ENCODE measurements around the gene ANO7. TPM values are rescaled to one million over a fixed set of nuclear protein-coding genes. Genes with fewer than 3 reads are reported as not detected.

The ANO7 gene
- total and polyA plus RNA-seq, 2 of the 13 experiments (the other 11 are each of a cell fraction or from before 2014, with no cell fraction given) = 4.1 to 4.9 TPM

GRCh38 chr2:241223211-241224017 lies 34.9 kb downstream of the ANO7 start (continued):
- no peak for TF ChIP-seq ZNF883 (CRISPR knock-in tag; IDR thresholded peaks at IDR 0.05; ENCODE audit: not compliant biosample characterization)
- TF ChIP-seq PAX8 (CRISPR knock-in tag; IDR thresholded peaks at IDR 0.05; ENCODE audit: borderline replicate concordance) = peak; percentile 19; the same call in 1 of the 2 replicates
- TF ChIP-seq IRF2 (CRISPR knock-in tag; IDR thresholded peaks at IDR 0.05) = no peak
- no peak for TF ChIP-seq HOXA7 (CRISPR knock-in tag; IDR thresholded peaks at IDR 0.05)
- TF ChIP-seq THYN1 (CRISPR knock-in tag; IDR thresholded peaks at IDR 0.05; ENCODE audit: borderline replicate concordance, low read depth) = no peak
- TF ChIP-seq ZNF569 (CRISPR knock-in tag; IDR thresholded peaks at IDR 0.05; ENCODE audit: borderline replicate concordance) = no peak
- no peak for TF ChIP-seq ZNF564 (CRISPR knock-in tag; IDR thresholded peaks at IDR 0.05)
- no peak for TF ChIP-seq TSC22D2 (CRISPR knock-in tag; IDR thresholded peaks at IDR 0.05; ENCODE audit: borderline replicate concordance)
- TF ChIP-seq ZNF570 (CRISPR knock-in tag; IDR thresholded peaks at IDR 0.05; ENCODE audit: borderline replicate concordance) = no peak
- TF ChIP-seq KDM5B (CRISPR knock-in tag; IDR thresholded peaks at IDR 0.05; ENCODE audit: borderline replicate concordance) = 0 out of 2 replicates have a peak, but pooled peaks have one; percentile 22
- TF ChIP-seq, protein P1, sequence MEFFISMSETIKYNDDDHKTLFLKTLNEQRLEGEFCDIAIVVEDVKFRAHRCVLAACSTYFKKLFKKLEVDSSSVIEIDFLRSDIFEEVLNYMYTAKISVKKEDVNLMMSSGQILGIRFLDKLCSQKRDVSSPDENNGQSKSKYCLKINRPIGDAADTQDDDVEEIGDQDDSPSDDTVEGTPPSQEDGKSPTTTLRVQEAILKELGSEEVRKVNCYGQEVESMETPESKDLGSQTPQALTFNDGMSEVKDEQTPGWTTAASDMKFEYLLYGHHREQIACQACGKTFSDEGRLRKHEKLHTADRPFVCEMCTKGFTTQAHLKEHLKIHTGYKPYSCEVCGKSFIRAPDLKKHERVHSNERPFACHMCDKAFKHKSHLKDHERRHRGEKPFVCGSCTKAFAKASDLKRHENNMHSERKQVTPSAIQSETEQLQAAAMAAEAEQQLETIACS (CRISPR knock-in tag; IDR thresholded peaks at IDR 0.05) = no peak
- TF ChIP-seq SMYD3 (CRISPR knock-in tag; IDR thresholded peaks at IDR 0.05) = no peak
- no peak for TF ChIP-seq ZFP82 (CRISPR knock-in tag; IDR thresholded peaks at IDR 0.05; ENCODE audit: borderline replicate concordance)
- no peak for TF ChIP-seq BRCA1 (CRISPR knock-in tag; IDR thresholded peaks at IDR 0.05)
- TF ChIP-seq JDP2 (CRISPR knock-in tag; IDR thresholded peaks at IDR 0.05; ENCODE audit: borderline replicate concordance) = no peak
- TF ChIP-seq SKI (IDR thresholded peaks at IDR 0.05; ENCODE audit: partially characterized antibody) = no peak
- no peak for TF ChIP-seq ATF3 (CRISPR knock-in tag; IDR thresholded peaks at IDR 0.05)
- TF ChIP-seq, protein P2, sequence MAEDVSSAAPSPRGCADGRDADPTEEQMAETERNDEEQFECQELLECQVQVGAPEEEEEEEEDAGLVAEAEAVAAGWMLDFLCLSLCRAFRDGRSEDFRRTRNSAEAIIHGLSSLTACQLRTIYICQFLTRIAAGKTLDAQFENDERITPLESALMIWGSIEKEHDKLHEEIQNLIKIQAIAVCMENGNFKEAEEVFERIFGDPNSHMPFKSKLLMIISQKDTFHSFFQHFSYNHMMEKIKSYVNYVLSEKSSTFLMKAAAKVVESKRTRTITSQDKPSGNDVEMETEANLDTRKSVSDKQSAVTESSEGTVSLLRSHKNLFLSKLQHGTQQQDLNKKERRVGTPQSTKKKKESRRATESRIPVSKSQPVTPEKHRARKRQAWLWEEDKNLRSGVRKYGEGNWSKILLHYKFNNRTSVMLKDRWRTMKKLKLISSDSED (CRISPR knock-in tag; IDR thresholded peaks at IDR 0.05) = no peak
- no peak for TF ChIP-seq POGZ (CRISPR knock-in tag; IDR thresholded peaks at IDR 0.05)
- no peak for TF ChIP-seq XBP1 (CRISPR knock-in tag; IDR thresholded peaks at IDR 0.05)
- no peak for TF ChIP-seq ZNF839 (CRISPR knock-in tag; IDR thresholded peaks at IDR 0.05; ENCODE audit: borderline replicate concordance)
- no peak for TF ChIP-seq TCF7L2 (IDR thresholded peaks at IDR 0.05; ENCODE audit: low read depth, low read length)
- 0 out of 2 replicates have a peak, but pooled peaks have one; percentile 2 for TF ChIP-seq STAG1 (CRISPR knock-in tag; IDR thresholded peaks at IDR 0.05)
- TF ChIP-seq MZF1 (CRISPR knock-in tag; IDR thresholded peaks at IDR 0.05; ENCODE audit: borderline replicate concordance) = no peak
- TF ChIP-seq, protein P3, sequence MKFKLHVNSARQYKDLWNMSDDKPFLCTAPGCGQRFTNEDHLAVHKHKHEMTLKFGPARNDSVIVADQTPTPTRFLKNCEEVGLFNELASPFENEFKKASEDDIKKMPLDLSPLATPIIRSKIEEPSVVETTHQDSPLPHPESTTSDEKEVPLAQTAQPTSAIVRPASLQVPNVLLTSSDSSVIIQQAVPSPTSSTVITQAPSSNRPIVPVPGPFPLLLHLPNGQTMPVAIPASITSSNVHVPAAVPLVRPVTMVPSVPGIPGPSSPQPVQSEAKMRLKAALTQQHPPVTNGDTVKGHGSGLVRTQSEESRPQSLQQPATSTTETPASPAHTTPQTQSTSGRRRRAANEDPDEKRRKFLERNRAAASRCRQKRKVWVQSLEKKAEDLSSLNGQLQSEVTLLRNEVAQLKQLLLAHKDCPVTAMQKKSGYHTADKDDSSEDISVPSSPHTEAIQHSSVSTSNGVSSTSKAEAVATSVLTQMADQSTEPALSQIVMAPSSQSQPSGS (CRISPR knock-in tag; IDR thresholded peaks at IDR 0.05) = 0 out of 2 replicates have a peak, but pooled peaks have one; percentile 2
